Measurements from ENCODE around the gene CEP85.

CEP85 gene

GRCh38 chr1:26280333-26281042, 46.5 kb downstream of the CEP85 start:
- DNase-seq (ENCODE audit: low read depth), result peak; percentile 28
- H3K4me3 ChIP-seq (ENCODE audit: low read depth, low read length), result peak overlapping the region; percentile 88
- no peak for TF ChIP-seq CTCF (IDR thresholded peaks at IDR 0.05; ENCODE audit: insufficient read depth, low read depth, low read length, missing control alignments)

GRCh38 chr1:26281091-26281958, 47.3 kb downstream of the CEP85 start:
- no peak for TF ChIP-seq CTCF (IDR thresholded peaks at IDR 0.05; ENCODE audit: insufficient read depth, low read depth, low read length, missing control alignments)
- no peak for DNase-seq (ENCODE audit: low read depth)

GRCh38 chr1:26281971-26282370, 48.0 kb downstream of the CEP85 start:
- no peak for TF ChIP-seq CTCF (IDR thresholded peaks at IDR 0.05; ENCODE audit: insufficient read depth, low read depth, low read length, missing control alignments)
- no peak overlapping the region for H3K4me3 ChIP-seq (ENCODE audit: low read depth, low read length)
- DNase-seq (ENCODE audit: low read depth), result no peak

More at GRCh38 chr1:26281091-26281958, 47.3 kb downstream of the CEP85 start:
- H3K4me3 ChIP-seq (ENCODE audit: low read depth, low read length), result no peak overlapping the region

GRCh38 chr1:26282401-26282918, 48.5 kb downstream of the CEP85 start:
- no peak for TF ChIP-seq CTCF (IDR thresholded peaks at IDR 0.05; ENCODE audit: insufficient read depth, low read depth, low read length, missing control alignments)
- no peak for DNase-seq (ENCODE audit: low read depth)
- H3K4me3 ChIP-seq (ENCODE audit: low read depth, low read length), result no peak overlapping the region

GRCh38 chr1:26283279-26283853, 49.4 kb downstream of the CEP85 start:
- H3K4me3 ChIP-seq (ENCODE audit: low read depth, low read length), result no peak overlapping the region
- DNase-seq (ENCODE audit: low read depth), result no peak
- no peak for TF ChIP-seq CTCF (IDR thresholded peaks at IDR 0.05; ENCODE audit: insufficient read depth, low read depth, low read length, missing control alignments)

GRCh38 chr1:26283871-26284596, 50.0 kb downstream of the CEP85 start:
- H3K4me3 ChIP-seq (ENCODE audit: low read depth, low read length), result no peak overlapping the region
- DNase-seq (ENCODE audit: low read depth), result no peak
- TF ChIP-seq CTCF (IDR thresholded peaks at IDR 0.05; ENCODE audit: insufficient read depth, low read depth, low read length, missing control alignments), result no peak

Data from GM12865 (cell line).